ENCODE measurements around the gene MTUS2. TPM values are rescaled to one million over a fixed set of nuclear protein-coding genes. Genes with fewer than 3 reads are reported as not detected.

Gene MTUS2
- polyA plus RNA-seq, 1 donor from 2014 or later = 4.4 TPM

GRCh38 chr13:29507356-29507755, 687.2 kb downstream of the MTUS2 start:
- Histone ChIP-seq H3K4me3 (ENCODE audit: low read length) (no peak overlapping the region), H3K36me3 (ENCODE audit: insufficient read depth, low read length) (no peaks in the 10 kb centered on the region), H3K9ac (ENCODE audit: low read length) (no peak overlapping the region), H3K4me2 (ENCODE audit: low read length) (no peak overlapping the region), H3K27me3 (ENCODE audit: insufficient read depth, low read depth, low read length) (no peaks in the 10 kb centered on the region), H3K79me2 (replicated peaks; ENCODE audit: insufficient read depth, low read length) (no peaks in the 10 kb centered on the region), H3F3A (ENCODE audit: insufficient read depth, low read length, poor library complexity, severe bottlenecking) (no peaks in the 10 kb centered on the region), H3K9me3 (ENCODE audit: low read length) (no peaks in the 10 kb centered on the region), H3K9me2 (ENCODE audit: insufficient read depth, low read length) (no peaks in the 10 kb centered on the region), H3K27ac (ENCODE audit: low read length) (no peak overlapping the region), H2AFZ (ENCODE audit: low read depth, low read length) (no peak overlapping the region), H4K20me1 (ENCODE audit: insufficient read depth) (no peaks in the 10 kb centered on the region)
- TF ChIP-seq POLR2AphosphoS5 (IDR thresholded peaks at IDR 0.05) (no peak), EP300 (conservative IDR thresholded peaks at IDR 0.05; ENCODE audit: poor library complexity, severe bottlenecking) (no peak), REST (IDR thresholded peaks at IDR 0.05; ENCODE audit: borderline replicate concordance) (no peak), CTCF (IDR thresholded peaks at IDR 0.05; ENCODE audit: poor library complexity, severe bottlenecking) (no peak), SMC3 (conservative IDR thresholded peaks at IDR 0.05; ENCODE audit: poor library complexity) (no peak), EZH2 (IDR thresholded peaks at IDR 0.05; ENCODE audit: borderline replicate concordance, insufficient read depth, low read length, poor library complexity, severe bottlenecking) (no peak), MXI1 (conservative IDR thresholded peaks at IDR 0.05; ENCODE audit: poor library complexity, severe bottlenecking) (no peak), RAD21 (conservative IDR thresholded peaks at IDR 0.05) (no peak), TAF1 (IDR thresholded peaks at IDR 0.05; ENCODE audit: low read depth) (no peak)

- H3K9me3 ChIP-seq (ENCODE audit: low read length) = no peaks in the 10 kb centered on the region
- peak overlapping the region; percentile 25 for H3K4me3 ChIP-seq (ENCODE audit: low read length)
- no peak overlapping the region for H3K27ac ChIP-seq (ENCODE audit: low read length)
- H3K36me3 ChIP-seq (ENCODE audit: insufficient read depth, low read length) = no peaks in the 10 kb centered on the region
- TF ChIP-seq RAD21 (conservative IDR thresholded peaks at IDR 0.05) (peak; percentile 99), POLR2AphosphoS5 (IDR thresholded peaks at IDR 0.05) (no peak), MXI1 (conservative IDR thresholded peaks at IDR 0.05; ENCODE audit: poor library complexity, severe bottlenecking) (no peak), SMC3 (conservative IDR thresholded peaks at IDR 0.05; ENCODE audit: poor library complexity) (peak; percentile 97), CTCF (IDR thresholded peaks at IDR 0.05; ENCODE audit: poor library complexity, severe bottlenecking) (peak; percentile 98), EZH2 (IDR thresholded peaks at IDR 0.05; ENCODE audit: borderline replicate concordance, insufficient read depth, low read length, poor library complexity, severe bottlenecking) (no peak), TAF1 (IDR thresholded peaks at IDR 0.05; ENCODE audit: low read depth) (no peak)
- H3K9ac ChIP-seq (ENCODE audit: low read length) = peak overlapping the region; percentile 24
- H3F3A ChIP-seq (ENCODE audit: insufficient read depth, low read length, poor library complexity, severe bottlenecking) = no peaks in the 10 kb centered on the region
- no peaks in the 10 kb centered on the region for H4K20me1 ChIP-seq (ENCODE audit: insufficient read depth)
- no peaks in the 10 kb centered on the region for H3K9me2 ChIP-seq (ENCODE audit: insufficient read depth, low read length)
- no peaks in the 10 kb centered on the region for H3K27me3 ChIP-seq (ENCODE audit: insufficient read depth, low read depth, low read length)
- H2AFZ ChIP-seq (ENCODE audit: low read depth, low read length) = no peak overlapping the region
- H3K4me2 ChIP-seq (ENCODE audit: low read length) = no peak overlapping the region
- no peaks in the 10 kb centered on the region for H3K79me2 ChIP-seq (replicated peaks; ENCODE audit: insufficient read depth, low read length)
Observed at GRCh38 chr13:29508130-29508875, 688.2 kb downstream of the MTUS2 start.

Measured in neural cell (in vitro differentiated cells).